UCSD-AML1 (cell line): ENCODE data around the gene PGS1.

Experiments
- DNase-seq: peaks from one replicate; lab custom pipeline; 2025; ENCODE audit not compliant: unreplicated experiment; lab: John Stamatoyannopoulos, UW

PGS1 gene

DNA sequence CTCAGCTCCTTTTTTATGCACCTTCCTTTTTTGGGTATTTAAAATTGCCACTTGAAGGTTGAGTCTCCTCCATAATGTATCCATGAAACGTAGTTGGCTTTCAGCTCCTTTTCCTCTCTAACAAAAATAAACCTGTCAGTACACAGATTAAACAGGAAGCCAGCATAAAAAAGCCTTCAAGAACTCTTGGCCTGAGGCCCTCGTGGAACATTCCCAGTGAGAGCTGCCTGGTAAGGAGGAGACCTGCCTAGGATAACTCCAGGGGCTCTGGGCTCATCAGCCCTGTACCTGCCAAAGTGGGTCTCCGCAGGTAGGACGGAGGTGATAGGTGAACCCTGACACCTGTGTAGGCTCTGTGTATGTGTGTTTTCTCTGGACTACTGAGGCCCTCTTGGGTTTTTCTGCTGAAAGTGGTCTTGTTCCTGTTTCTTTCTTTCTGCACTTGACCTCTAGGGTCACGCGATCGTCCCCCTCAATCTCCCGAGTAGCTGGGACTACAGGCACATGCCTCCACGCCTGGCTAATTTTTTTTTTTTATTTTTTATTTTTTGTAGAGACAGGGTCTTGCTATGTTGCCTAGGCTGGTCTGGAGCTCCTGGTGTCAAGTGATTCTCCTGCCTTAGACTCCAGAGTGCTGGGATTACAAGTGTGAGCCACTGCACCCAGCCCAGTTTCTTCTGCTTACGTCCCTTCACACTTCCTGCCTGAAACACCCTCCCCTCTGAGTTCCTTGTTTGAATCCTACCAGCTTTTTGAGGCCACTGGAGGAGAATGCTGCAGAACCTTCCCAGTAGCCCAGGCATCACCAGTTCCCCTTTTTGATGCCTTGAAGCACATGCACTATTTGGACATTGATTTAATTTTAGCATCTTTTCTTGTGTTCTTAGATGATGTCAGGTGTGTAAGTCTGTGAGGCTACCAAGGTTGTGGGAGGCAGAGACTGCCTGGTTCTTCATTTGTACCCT lies 9.8 kb downstream of the PGS1 start:
- DNase-seq: peak; percentile 57

DNA sequence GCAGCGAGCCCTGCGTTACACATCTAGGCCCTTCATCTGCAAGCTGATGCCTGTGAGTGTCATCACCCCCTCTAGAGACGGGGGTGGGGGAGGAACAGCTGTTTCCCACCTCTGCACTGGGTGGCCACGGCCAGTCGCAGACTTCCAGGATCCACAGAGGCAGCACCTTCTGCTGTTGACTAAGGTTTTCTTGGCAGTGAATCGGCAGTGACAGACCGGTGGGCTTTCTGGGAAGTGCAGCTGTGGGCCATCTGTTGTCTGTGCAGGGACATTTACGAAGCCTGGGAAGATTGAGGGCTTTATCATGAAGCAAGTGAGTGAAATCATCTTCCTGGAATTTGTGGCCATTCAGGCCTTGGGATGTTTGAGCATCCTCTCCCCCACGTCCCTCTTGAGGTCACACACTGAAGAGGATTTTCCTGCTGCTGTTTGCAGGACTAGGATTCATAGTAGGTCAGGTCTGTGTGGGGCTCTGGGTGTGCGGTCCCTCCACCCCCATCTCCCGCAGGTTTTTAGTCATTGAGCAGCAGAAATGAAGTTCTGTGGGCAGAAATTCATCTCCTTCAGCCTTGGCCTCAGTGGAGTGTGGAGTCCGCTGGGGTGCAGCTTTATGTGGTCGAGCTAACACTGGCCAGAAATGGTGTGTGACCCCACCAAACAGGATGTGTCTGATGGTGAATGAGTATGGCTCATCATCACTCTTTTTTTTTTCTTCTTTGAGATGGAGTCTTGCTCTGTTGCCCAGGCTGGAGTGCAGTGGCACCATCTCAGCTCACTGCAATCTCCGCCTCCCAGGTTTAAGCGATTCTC lies 12.0 kb downstream of the PGS1 start:
- DNase-seq: no peak

- no peak for DNase-seq
These were observed 12.6 kb downstream of the PGS1 start for GRCh38 chr17:78391051-78391431.

DNA sequence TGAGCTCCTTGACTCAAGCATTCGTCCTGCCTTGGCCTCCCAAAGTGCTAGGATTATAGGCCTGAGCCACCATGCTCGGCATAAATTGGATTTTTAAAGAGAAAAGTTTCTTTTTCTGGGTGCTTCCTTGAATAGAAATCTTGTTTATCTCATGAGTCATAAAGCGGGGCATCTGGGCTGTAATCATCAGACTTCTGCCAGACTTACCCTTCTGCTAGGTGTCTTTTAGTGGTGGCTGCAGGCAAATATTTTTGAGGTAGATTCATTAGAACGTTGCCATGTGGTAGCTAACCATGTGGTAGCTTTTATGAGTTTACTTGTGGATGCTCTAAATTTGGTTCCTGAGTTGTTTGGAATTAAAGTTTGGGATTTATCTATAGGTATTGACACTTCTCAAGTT lies 13.4 kb downstream of the PGS1 start:
- DNase-seq: no peak

DNA sequence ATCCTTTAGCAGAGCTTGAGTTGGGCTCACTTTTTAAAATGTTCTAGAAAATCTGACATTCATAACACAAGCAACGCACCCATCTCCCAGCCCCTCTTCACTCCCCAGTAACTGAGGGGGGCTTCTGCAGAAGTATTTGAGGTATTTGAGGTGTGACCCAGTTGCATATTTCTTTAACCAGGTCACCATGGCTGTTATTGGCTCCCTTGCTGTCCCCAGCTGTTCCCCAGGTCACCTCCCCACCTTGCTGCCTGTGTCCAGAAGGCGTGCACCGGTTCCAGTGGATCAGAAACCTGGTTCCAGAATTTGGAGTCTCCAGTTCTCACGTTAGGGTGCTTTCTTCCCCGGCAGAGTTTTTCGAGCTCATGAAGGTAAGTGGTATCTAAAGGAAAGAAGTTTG lies 13.8 kb downstream of the PGS1 start:
- no peak for DNase-seq

GRCh38 chr17:78393575-78393974 lies 15.1 kb downstream of the PGS1 start:
- no peak for DNase-seq

GRCh38 chr17:78394209-78394608 lies 15.8 kb downstream of the PGS1 start:
- no peak for DNase-seq

DNA sequence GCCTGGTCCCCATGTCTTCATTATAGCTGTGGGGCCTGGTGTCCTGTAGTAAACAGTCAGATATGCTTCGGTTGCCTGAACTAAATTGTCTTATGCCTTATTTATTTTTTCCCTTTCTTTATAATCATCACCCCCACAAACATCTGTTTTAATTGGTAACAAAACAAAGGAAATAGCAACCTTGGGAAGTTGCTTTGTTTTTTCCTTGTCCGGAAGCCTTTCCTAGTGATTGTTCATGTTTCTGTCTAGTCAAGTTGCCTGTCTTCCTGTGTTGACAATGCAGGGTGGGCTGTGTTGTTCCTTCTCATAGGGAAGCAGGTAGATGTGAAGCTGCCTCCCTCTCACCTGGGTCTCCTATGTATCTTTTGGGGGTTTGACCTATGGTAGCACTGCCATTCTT lies 16.7 kb downstream of the PGS1 start:
- DNase-seq: no peak

- no peak for DNase-seq
These were observed 18.2 kb downstream of the PGS1 start for GRCh38 chr17:78396441-78397337.

DNA sequence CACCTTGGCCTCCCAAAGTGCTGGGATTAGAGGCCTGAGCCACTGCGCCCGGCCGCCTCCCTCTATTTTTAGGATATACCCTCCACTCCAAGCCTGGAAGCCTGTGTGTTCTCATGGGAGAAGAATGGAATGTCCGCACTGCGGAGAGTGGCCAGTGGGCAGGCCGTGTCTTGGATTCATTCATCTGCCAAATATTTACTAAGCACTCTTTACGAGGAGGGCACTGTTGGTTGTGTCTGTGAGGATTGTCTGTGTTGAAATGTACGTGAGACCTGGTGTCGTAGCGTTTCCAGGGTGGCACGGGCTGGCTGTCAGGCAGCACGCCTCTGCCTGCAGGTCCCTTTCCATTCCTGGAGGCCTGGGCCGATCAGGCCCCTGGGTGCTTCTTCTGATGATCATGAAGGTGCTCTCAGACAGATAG lies 19.2 kb downstream of the PGS1 start:
- DNase-seq: no peak

- no peak for DNase-seq
These were observed 19.9 kb downstream of the PGS1 start for GRCh38 chr17:78398390-78398789.

DNA sequence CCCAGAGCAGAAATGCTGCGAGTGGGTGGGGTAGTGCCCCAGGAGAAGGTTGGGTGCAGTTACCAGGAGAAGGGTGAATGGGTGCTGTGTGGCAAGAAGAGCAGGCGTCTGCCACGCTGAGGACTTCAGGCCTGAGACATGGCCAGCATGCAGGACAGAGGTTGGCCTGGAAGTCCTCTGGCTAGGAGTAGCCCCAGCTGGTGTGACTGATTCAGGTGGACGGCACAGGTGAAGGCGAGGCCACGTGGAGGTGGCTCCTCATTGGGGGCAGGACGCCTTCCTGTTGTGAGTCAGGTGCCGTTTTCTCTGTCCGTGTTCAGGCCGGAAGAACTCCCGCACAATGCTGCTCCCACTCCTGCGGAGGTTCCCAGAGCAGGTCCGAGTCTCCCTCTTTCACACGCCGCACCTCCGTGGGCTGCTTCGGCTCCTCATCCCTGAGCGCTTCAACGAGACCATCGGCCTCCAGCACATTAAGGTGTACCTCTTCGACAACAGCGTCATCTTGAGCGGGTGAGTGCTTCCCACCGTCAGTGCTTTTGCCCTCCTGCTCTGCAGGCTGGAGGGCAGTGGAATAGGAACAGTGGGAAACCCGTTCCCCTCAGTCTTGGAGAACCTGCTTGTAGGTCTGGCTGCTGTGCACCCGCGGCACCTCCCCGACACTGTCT lies 20.7 kb downstream of the PGS1 start:
- no peak for DNase-seq

DNA sequence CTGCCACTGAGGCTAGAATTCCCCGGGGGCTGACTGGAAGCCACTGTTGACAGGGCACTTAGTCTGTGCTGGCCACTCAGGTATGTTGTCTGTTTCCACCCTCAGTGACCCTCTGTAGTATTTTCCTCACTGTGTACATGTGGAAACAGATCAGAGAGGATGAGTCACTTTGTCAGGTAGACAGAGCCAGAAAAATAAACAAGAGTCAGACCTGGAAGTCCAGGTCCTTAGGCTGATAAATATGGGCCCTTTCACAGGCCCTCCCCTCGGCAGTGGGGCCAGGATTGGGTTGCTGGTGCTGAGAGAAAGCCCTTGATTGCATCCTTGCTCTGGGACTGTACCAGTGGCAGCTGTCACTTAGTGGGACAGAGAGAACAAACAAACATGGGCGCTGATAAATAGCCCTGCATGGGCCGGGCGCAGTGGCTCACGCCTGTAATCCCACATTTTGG lies 21.3 kb downstream of the PGS1 start:
- no peak for DNase-seq

GRCh38 chr17:78400581-78401240 lies 22.3 kb downstream of the PGS1 start:
- DNase-seq: no peak

- no peak for DNase-seq
These were observed 22.8 kb downstream of the PGS1 start for GRCh38 chr17:78401246-78401645.

DNA sequence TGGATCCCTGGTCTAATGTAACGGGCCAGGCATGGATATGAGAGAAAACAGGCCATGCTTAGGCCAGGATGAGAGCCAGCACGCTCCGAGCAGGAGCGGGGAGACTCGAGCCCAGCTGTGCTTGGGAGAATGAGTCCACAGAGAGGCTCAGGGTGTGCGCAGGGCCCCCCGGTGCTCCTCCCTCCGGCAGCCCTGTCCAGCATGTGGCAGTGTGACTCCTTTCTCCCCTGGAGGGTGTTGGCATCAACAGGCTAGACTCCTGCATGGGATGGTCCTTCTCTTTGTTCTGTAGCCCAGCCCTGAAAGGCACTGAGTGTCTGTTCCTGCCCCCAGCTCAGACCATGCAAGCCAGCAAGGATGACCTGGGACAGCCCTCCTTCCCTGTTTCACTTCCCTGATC lies 23.4 kb downstream of the PGS1 start:
- no peak for DNase-seq

GRCh38 chr17:78403822-78404221 lies 25.4 kb downstream of the PGS1 start:
- DNase-seq: no peak

- DNase-seq: no peak
These were observed 27.9 kb downstream of the PGS1 start for GRCh38 chr17:78406396-78406795.

DNA sequence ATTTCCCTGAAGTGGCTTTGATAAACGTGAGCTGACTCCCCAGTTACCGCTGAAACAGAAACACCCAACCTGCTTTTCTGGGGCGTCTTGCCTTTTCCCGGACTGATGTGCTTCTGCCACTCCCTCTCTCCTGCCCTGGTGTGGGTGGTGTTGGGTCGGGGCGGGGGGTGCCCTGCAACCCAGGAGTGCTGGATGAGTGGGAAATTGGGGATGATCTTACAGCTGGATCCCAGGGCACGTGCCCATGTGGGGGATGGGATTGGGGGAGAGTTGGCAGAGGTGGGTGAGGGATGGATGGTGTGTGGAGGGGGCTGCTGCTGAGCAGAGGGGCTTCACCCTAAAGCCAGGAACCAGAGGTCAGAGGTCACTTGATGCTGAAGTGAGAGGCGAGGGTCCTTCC lies 28.5 kb downstream of the PGS1 start:
- no peak for DNase-seq
